Epithelial cell of proximal tubule (primary cell): Measurements from ENCODE around the gene DDX47. TPM values are rescaled to one million over a fixed set of nuclear protein-coding genes. Genes with fewer than 3 reads are reported as not detected.
A peak's percentile ranks its signal among the peaks of the same experiment; 100 is the strongest.

Source experiments
- DNase-seq: peaks from one replicate; pipeline ENCODE4 v3.0.0-alpha.2; 2011; ENCODE audit warnings: low read depth
- H3K4me3 ChIP-seq: 2 replicates; pipeline ENCODE4 v1.5.1; 2011; ENCODE audit warnings: low read depth, mild to moderate bottlenecking, low read length
- total RNA-seq: library from RNA; depleted of rRNA; stranded (reverse); fragments of >200 nt; gene quantifications from 2 replicates; pipeline ENCODE4 v1.2.3, GENCODE V29; 2015
- TF ChIP-seq, protein P1 (sequence below): conservative IDR thresholded peaks from 2 replicates; pipeline ENCODE4 v1.5.1; 2012; ENCODE audit warnings: low read depth, mild to moderate bottlenecking, low read length

DDX47 gene
- total RNA-seq, 1 donor from 2014 or later, result 106 TPM

DNA sequence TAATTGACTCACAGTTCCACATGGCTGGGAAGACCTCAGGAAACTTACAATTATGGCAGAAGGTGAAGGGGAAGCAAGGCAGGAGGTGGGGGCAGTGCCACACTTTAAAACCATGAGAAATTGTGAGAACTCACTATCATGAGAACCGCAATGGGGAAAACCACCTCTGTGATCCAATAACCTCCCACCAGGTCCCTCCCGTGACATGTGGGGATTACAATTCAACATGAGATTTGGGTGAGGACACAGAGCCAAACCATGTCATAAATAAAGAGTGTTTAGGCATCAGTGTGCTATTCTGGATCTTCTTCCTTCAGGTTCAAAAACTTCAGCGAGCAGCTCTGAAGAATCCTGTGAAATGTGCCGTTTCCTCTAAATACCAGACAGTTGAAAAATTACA lies 9.7 kb downstream of the DDX47 start:
- TF ChIP-seq, protein P1, sequence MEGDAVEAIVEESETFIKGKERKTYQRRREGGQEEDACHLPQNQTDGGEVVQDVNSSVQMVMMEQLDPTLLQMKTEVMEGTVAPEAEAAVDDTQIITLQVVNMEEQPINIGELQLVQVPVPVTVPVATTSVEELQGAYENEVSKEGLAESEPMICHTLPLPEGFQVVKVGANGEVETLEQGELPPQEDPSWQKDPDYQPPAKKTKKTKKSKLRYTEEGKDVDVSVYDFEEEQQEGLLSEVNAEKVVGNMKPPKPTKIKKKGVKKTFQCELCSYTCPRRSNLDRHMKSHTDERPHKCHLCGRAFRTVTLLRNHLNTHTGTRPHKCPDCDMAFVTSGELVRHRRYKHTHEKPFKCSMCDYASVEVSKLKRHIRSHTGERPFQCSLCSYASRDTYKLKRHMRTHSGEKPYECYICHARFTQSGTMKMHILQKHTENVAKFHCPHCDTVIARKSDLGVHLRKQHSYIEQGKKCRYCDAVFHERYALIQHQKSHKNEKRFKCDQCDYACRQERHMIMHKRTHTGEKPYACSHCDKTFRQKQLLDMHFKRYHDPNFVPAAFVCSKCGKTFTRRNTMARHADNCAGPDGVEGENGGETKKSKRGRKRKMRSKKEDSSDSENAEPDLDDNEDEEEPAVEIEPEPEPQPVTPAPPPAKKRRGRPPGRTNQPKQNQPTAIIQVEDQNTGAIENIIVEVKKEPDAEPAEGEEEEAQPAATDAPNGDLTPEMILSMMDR, result no peak
- DNase-seq, result no peak
- H3K4me3 ChIP-seq, result no peak overlapping the region

DNA sequence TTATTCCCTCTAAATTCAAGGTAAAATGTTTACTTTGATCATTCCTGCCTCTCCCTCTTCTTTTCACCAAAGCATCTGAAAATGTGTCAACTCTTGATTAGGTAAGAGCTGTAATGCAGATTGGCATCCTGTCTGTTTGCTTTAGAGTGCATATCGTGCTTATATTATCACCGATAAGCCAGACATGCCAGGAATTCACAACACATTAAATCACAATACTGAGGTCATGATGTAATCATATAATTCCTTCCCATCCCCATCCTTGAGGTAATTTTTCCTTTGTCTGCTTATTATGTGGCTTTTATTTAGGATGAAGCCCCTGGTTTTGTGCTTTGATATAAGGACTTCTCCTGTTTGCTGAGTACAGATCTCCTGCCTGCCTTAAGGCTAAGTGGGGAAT lies 10.2 kb downstream of the DDX47 start:
- TF ChIP-seq, protein P1, result no peak
- H3K4me3 ChIP-seq, result no peak overlapping the region
- no peak for DNase-seq

DNA sequence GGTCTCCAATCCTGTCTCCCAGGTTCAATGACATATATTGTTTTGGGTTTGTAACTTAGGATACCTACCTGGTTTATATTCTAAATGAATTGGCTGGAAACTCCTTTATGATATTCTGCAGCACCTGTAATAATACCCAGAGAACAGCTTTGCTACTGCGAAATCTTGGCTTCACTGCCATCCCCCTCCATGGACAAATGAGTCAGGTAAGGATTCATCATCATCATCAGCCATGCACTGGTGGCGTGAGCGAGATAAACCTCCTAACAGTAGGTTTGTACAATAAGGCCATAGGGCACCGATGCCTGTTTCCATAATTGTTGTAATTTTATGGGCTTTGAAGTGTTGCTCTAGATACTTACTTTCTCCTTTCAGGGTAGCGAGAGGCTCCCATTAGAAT lies 10.7 kb downstream of the DDX47 start:
- no peak for DNase-seq
- H3K4me3 ChIP-seq, result no peak overlapping the region
- TF ChIP-seq, protein P1, result no peak

DNA sequence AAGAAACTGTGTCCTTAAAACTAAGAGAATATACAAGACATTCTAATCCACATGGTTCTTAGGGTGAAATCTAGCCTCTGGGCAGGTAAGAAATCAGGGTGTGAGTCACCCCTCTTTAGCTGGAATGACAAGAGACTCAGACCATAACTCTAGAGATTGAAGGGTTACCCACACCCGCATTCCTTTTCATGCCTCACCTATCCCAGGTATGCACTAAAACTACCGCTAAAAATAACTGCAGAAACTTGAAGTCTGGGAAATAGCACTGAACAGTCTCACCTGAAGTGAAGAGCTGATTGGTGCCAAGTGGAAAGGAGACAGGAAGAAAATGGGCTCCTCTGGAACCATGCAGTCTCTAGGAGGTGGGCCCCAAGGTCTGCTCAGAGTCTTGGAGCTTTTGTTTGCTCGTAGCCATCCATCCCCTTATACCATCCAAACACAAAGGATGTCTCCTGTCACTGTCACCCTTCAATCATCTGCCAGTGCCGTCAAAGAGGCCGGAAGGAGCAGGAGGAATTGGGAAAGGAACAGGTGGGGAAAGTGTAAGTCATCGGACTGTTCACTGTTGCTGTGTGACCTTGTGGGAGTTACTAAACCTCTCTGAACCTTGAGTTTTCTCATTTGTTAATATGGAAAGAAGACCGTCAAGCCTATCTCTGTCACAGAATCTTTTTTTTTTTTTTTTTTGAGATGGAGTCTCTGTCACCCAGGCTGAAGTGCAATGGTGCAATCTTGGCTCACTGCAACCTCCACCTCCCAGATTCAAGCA lies 22.4 kb downstream of the DDX47 start:
- no peak for DNase-seq
- H3K4me3 ChIP-seq, result no peak overlapping the region
- TF ChIP-seq, protein P1, result no peak

DNA sequence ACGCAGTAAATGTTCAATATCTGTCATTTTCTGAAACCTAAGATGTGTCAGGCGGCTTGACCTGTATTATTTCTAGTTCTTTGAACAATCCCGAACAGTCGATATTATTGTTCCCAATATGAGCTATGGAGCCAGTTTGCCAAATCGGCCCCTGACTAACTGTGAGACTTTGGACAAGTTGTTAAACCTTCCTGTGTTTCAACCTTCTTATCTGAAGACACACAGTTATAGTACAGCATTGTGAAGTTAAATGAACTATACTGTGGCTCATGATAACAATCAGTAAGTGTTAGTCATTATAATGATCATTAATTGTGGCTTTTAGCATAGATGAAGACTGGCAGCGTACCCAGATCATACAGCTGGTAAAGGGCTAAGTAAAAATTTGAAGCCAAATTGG lies 23.4 kb downstream of the DDX47 start:
- TF ChIP-seq, protein P1, result no peak
- DNase-seq, result no peak
- H3K4me3 ChIP-seq, result no peak overlapping the region

DNA sequence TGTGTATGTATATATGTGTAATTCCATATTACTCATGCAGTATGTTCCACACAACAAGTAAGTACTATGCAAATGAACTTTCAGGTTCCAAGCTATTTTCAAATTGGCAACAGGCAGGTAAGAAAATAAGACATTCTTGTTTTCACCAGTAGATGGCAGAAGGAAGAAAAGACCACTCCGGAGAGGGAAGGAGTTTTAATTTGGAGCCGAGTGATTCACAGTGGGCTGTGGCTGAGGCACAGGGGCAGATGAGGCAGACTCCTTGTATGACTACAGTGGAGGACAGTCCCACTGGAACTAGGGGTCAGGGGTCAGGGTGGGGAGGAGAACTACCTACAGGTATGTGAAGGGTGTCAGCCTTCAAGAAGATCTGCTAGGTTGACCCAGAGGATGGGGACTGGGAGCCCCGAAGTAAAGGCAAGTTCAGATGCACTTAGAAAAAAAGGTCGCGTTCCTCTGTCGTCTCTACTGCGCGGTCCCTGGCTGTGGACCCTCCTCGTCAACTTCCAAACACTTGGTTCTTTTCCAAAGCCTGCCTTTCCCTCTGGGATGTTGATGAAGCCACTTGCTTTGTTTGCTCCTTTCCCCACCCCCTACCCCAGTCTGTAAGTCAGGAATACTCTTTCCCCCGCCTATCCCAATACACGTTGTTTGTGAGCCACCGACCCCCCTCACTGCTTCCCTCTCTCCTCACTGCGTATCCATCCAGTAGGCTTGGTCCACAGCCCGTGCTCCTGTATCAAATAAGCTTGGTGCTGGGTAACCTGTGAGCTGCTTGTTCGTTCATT lies 24.1 kb downstream of the DDX47 start:
- no peak for DNase-seq
- TF ChIP-seq, protein P1, result peak; percentile 71
- no peak overlapping the region for H3K4me3 ChIP-seq
